ENCODE measurements around the gene DCC. TPM values are rescaled to one million over a fixed set of nuclear protein-coding genes. Genes with fewer than 3 reads are reported as not detected.

The DCC gene
- total and polyA plus RNA-seq, 2 of the 8 experiments (the other 6 are each of a cell fraction or from before 2014, with no cell fraction given): 0.14 to 1.4 TPM

DNA sequence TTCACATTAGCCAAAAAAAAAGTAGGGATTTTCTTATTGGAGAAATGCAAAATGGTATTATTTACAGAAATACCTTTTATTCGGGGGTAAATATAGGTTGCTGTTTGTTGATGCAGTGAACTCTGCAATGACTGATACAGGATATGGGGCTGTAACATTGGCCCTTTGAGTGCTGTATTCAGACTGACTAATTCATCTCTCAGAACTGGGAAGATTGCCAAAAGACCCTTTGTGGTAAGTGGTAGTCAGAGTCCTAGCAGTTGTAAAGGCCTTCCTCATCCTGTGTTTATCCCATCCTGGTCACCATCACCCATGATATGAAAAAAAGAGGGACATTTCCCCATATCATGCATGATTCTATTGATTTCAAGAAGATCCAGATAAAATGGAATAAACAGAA, 14.0 kb upstream of the DCC start:
- no peak overlapping the region for H3K56ac ChIP-seq (replicated peaks; ENCODE audit: insufficient read length, low read depth, low read length)
- H3K9ac ChIP-seq (replicated peaks in 1 of 4; ENCODE audit: extremely low read depth in 1 of 4, low read depth in 3 of 4, low read length in 3 of 4): no peak overlapping the region
- TF ChIP-seq KDM4A (IDR thresholded peaks at IDR 0.05; ENCODE audit: low read depth, low read length, severe bottlenecking): no peak
- TF ChIP-seq BRCA1 (IDR thresholded peaks at IDR 0.05; ENCODE audit: low read depth, low read length): no peak
- no peak for TF ChIP-seq EP300 (IDR thresholded peaks at IDR 0.05; ENCODE audit: borderline replicate concordance in 1 of 2, low read depth in 2 of 2, low read length in 2 of 2)
- TF ChIP-seq TCF12 (IDR thresholded peaks at IDR 0.05; ENCODE audit: low read depth, low read length): no peak
- H2AFZ ChIP-seq (ENCODE audit: low read length): no peak overlapping the region
- H3K27me3 ChIP-seq (replicated peaks in 1 of 4; ENCODE audit: control insufficient read depth in 3 of 4, extremely low read depth in 1 of 4, insufficient read depth in 3 of 4, low read length in 3 of 4): peaks cover 0 to 1% (median 0%) of the 10 kb centered on the region in 4 experiments; a peak in 1 of 7 replicates
- no peaks in the 10 kb centered on the region for H3K79me1 ChIP-seq (ENCODE audit: low read depth, low read length)
- no peak overlapping the region for H2BK12ac ChIP-seq (ENCODE audit: low read depth, low read length)
- H3K36me3 ChIP-seq (ENCODE audit: control insufficient read depth in 2 of 4, insufficient read depth in 4 of 4, low read length in 3 of 4): no peaks in the 10 kb centered on the region
- H3K14ac ChIP-seq (ENCODE audit: insufficient read length): no peak overlapping the region
- no peak overlapping the region for H2BK5ac ChIP-seq (ENCODE audit: low read depth, low read length)
- H3K23ac ChIP-seq (ENCODE audit: insufficient read length): no peak overlapping the region
- H3K23me2 ChIP-seq (ENCODE audit: low read depth, low read length): no peaks in the 10 kb centered on the region
- no peaks in the 10 kb centered on the region for H3K9me3 ChIP-seq (ENCODE audit: insufficient read depth in 2 of 2, low read depth in 1 of 2, low read length in 1 of 2)
- H4K8ac ChIP-seq (ENCODE audit: extremely low read depth, insufficient read depth, low read length): no peak overlapping the region
- POLR2A ChIA-PET (ENCODE audit: partially characterized antibody): interaction anchor here (0.7 kb wide), 1 partner anchor 16 kb away, joined by 5 read pairs; no protein-coding TSS in a partner anchor
- no peak for FAIRE-seq
- no peak overlapping the region for H3K4me3 ChIP-seq (ENCODE audit: extremely low read depth in 1 of 4, insufficient read depth in 2 of 4, low read depth in 3 of 4, low read length in 4 of 4)
- no peak overlapping the region for H3K4me2 ChIP-seq (ENCODE audit: insufficient read depth in 1 of 2, low read depth in 2 of 2, low read length in 2 of 2)
- no peak overlapping the region for H3K4ac ChIP-seq (replicated peaks; ENCODE audit: insufficient read length, low read depth, low read length)
- no peak overlapping the region for H4K91ac ChIP-seq (replicated peaks; ENCODE audit: insufficient read length, low read length)
- no peak for DNase-seq (ENCODE audit: low read depth in 1 of 2, low spot score in 2 of 2)
- CTCF ChIA-PET (ENCODE audit: partially characterized antibody): interaction anchor here (1.7 kb wide), 1 partner anchor 13 kb away, joined by 6 read pairs; the partner anchor contains the start of gene DCC
- no peak overlapping the region for H3K27ac ChIP-seq (ENCODE audit: low read depth, low read length)
- H3K18ac ChIP-seq (ENCODE audit: extremely low read depth, low read length): no peak overlapping the region
- H3K4me1 ChIP-seq (replicated peaks in 1 of 4; ENCODE audit: control insufficient read depth in 3 of 4, insufficient read depth in 4 of 4, low read length in 3 of 4): peaks cover 0 to 8% (median 2%) of the 10 kb centered on the region in 4 experiments; a peak in 3 of 7 replicates
- H3K79me2 ChIP-seq (ENCODE audit: control insufficient read depth in 1 of 2, insufficient read depth in 2 of 2, low read length in 2 of 2): no peaks in the 10 kb centered on the region
- 86% methylated on average over 1 of the region's 1 CpG; no CpG with 5 or more reads in 1 of the 2 experiments for WGBS, 2 experiments (ENCODE audit: extremely low coverage in 1 of 2, insufficient coverage in 1 of 2, insufficient read length in 1 of 2, insufficient replicate concordance in 2 of 2, low coverage in 1 of 2, low lambda C conversion rate in 2 of 2, missing lambda C conversion rate in 1 of 2)
- H4K20me1 ChIP-seq (replicated peaks in 1 of 2; ENCODE audit: control insufficient read depth in 1 of 2, insufficient read depth in 2 of 2, low read length in 2 of 2): no peaks in the 10 kb centered on the region
- no peak overlapping the region for H2BK15ac ChIP-seq (ENCODE audit: low read length)
- no peak overlapping the region for H2BK120ac ChIP-seq (replicated peaks; ENCODE audit: low read depth, low read length)
- no peak overlapping the region for H2BK20ac ChIP-seq (ENCODE audit: low read length)
- no peak overlapping the region for H4K5ac ChIP-seq (ENCODE audit: insufficient read length, low read depth, low read length)
- H2AK5ac ChIP-seq (ENCODE audit: low read depth, low read length): no peak overlapping the region

All from H1 (cell line).